RWPE2 (cell line): ENCODE results near the gene RAP2B.

Source experiments
- ATAC-seq: fragments of 200-7000 bp; cut with Tn5 transposase; 3 replicates; pipeline ENCODE4 v1.9.1; 2021; ENCODE audit warnings: low read depth
- DNase-seq: peaks from one replicate; pipeline ENCODE4 v3.0.0-alpha.2; 2020; ENCODE audit warnings: low spot score
- H3K27ac ChIP-seq: fragments of 450-650 bp; 2 replicates; pipeline ENCODE4 v1.5.1; 2017; ENCODE audit warnings: mild to moderate bottlenecking; ENCODE audit not compliant: poor library complexity, severe bottlenecking
- H3K27me3 ChIP-seq: fragments of 250-450 bp; sonication (Bioruptor Pico); 2 replicates; pipeline ENCODE4 v1.5.1; 2021; ENCODE audit warnings: mild to moderate bottlenecking, moderate library complexity; ENCODE audit not compliant: insufficient read depth, poor library complexity, severe bottlenecking
- H3K36me3 ChIP-seq: fragments of 250-450 bp; sonication (Bioruptor Pico); 2 replicates; pipeline ENCODE4 v1.5.1; 2020; ENCODE audit warnings: low read depth, mild to moderate bottlenecking, moderate library complexity
- H3K4me1 ChIP-seq: fragments of 250-450 bp; sonication (Bioruptor Pico); 2 replicates; pipeline ENCODE4 v1.5.1; 2021; ENCODE audit warnings: mild to moderate bottlenecking, moderate library complexity; ENCODE audit not compliant: insufficient read depth, poor library complexity, severe bottlenecking
- H3K4me3 ChIP-seq: fragments of 250-450 bp; sonication (Bioruptor Pico); 2 replicates; pipeline ENCODE4 v1.5.1; 2021; ENCODE audit warnings: mild to moderate bottlenecking, moderate library complexity; ENCODE audit not compliant: severe bottlenecking
- H3K9me3 ChIP-seq: fragments of 250-450 bp; sonication (Bioruptor Pico); 2 replicates; pipeline ENCODE4 v1.5.1; 2021; ENCODE audit warnings: mild to moderate bottlenecking, moderate library complexity; ENCODE audit not compliant: severe bottlenecking
- CTCF ChIP-seq: fragments of 450-650 bp; IDR thresholded peaks from one replicate; pipeline ENCODE4 v1.5.1; 2017; ENCODE audit warnings: mild to moderate bottlenecking, moderate library complexity; ENCODE audit not compliant: poor library complexity, severe bottlenecking

RAP2B gene

GRCh38 chr3:153159771-153160397, 2.1 kb upstream of the RAP2B start:
- ATAC-seq (no peak), DNase-seq (no peak)
- Histone ChIP-seq H3K4me3 (peak overlapping the region; percentile 63), H3K27ac (peak overlapping the region; percentile 95), H3K36me3 (peaks cover 9% of the 10 kb centered on the region), H3K27me3 (no peaks in the 10 kb centered on the region), H3K9me3 (no peaks in the 10 kb centered on the region), H3K4me1 (peaks cover 15% of the 10 kb centered on the region)
- no peak for TF ChIP-seq CTCF

- Histone ChIP-seq H3K4me1 (peaks cover 15% of the 10 kb centered on the region), H3K4me3 (peak overlapping the region; percentile 63), H3K9me3 (no peaks in the 10 kb centered on the region), H3K27me3 (no peaks in the 10 kb centered on the region), H3K27ac (peak overlapping the region; percentile 95), H3K36me3 (peaks cover 17% of the 10 kb centered on the region)
- ATAC-seq (peak; percentile 58), DNase-seq (peak; percentile 99)
- TF ChIP-seq CTCF = no peak
Measured at GRCh38 chr3:153160451-153161137, 1.4 kb upstream of the RAP2B start.

- Histone ChIP-seq H3K36me3 (peaks cover 23% of the 10 kb centered on the region), H3K4me3 (peak overlapping the region; percentile 63), H3K27ac (peak overlapping the region; percentile 95), H3K9me3 (no peaks in the 10 kb centered on the region), H3K4me1 (peaks cover 20% of the 10 kb centered on the region), H3K27me3 (no peaks in the 10 kb centered on the region)
- peak; percentile 79 for ATAC-seq
- TF ChIP-seq CTCF = no peak
- DNase-seq = peak; percentile 96
Measured at GRCh38 chr3:153161138-153161713, 800 bp upstream of the RAP2B start.

- Histone ChIP-seq H3K27me3 (no peaks in the 10 kb centered on the region), H3K4me1 (peaks cover 32% of the 10 kb centered on the region), H3K9me3 (no peaks in the 10 kb centered on the region), H3K27ac (peak overlapping the region; percentile 95), H3K36me3 (peaks cover 38% of the 10 kb centered on the region), H3K4me3 (peak overlapping the region; percentile 63)
- TF ChIP-seq CTCF = no peak
- ATAC-seq (no peak), DNase-seq (no peak)
Measured at GRCh38 chr3:153162513-153163392, 727 bp downstream of the RAP2B start.
